Measurements from ENCODE around the gene GTF3A. TPM values are rescaled to one million over a fixed set of nuclear protein-coding genes. Genes with fewer than 3 reads are reported as not detected.

Gene GTF3A
- total RNA-seq, 2 experiments from 2014 or later = 129 to 132 TPM

DNA sequence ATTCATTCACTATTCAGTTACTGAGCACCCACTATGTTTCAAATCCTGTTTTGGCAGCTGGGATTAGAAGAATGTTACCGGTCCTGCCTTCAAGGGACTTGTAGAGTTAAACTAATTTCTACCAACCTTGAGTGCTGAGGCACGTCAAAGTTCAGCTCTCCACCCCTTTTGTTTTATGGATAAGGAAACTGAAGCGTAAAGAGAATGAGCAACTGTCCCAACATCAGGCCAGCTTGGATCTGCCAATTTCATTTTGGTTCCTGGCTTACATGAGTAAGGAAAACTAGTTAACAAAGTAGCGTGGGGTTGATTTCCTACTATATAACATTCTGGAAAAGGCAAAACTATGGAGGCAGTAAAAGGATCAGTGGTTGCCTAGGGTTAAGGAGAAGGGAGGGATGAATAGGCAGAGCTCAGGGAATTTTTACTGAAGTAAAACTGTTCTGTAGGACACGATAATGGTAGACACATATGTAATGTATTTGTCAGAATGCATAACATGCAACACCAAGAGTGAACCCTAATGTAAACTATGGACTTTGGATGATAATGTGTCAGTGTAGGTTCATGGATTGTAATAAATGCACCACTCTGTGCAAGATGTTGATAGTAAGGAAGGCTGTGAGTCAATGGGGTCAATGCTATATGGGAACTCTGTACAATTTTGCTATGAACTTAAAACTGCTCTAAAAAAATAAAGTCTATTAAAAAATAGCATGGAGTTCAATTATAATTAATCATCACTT is 45.8 kb downstream of the GTF3A start:
- Mint-ChIP-seq H3K36me3 (ENCODE audit: low read depth) (no peaks in the 10 kb centered on the region), H3K27me3 (no peaks in the 10 kb centered on the region), H3K9me3 (no peaks in the 10 kb centered on the region), H3K4me1 (ENCODE audit: low read depth) (peaks cover 25% of the 10 kb centered on the region), H3K4me3 (no peak overlapping the region), H3K27ac (no peak overlapping the region)
- no peak overlapping the region for H3K27ac ChIP-seq (ENCODE audit: low read depth in 1 of 2, low read length in 2 of 2)
- no peak overlapping the region for H3K4me3 ChIP-seq (ENCODE audit: low read length)
- H3K36me3 ChIP-seq (ENCODE audit: insufficient read depth, low read length) = no peaks in the 10 kb centered on the region
- H3K9me3 ChIP-seq (ENCODE audit: control insufficient read depth in 1 of 2, insufficient read depth in 1 of 2, low read length in 2 of 2) = no peaks in the 10 kb centered on the region
- POLR2A ChIA-PET = no interaction called here
- intact Hi-C loops (cut with DNase I, micrococcal nuclease) = no loop called here
- H3K27me3 ChIP-seq (ENCODE audit: control insufficient read depth in 1 of 2, insufficient read depth in 2 of 2, low read length in 2 of 2) = no peaks in the 10 kb centered on the region
- peaks cover 7% of the 10 kb centered on the region for H3K4me1 ChIP-seq (ENCODE audit: insufficient read depth, low read length)
- CTCF ChIA-PET = no interaction called here
- DNase-seq (no peak), ATAC-seq (ENCODE audit: poor library complexity) (no peak)
- TF ChIP-seq, protein P1, sequence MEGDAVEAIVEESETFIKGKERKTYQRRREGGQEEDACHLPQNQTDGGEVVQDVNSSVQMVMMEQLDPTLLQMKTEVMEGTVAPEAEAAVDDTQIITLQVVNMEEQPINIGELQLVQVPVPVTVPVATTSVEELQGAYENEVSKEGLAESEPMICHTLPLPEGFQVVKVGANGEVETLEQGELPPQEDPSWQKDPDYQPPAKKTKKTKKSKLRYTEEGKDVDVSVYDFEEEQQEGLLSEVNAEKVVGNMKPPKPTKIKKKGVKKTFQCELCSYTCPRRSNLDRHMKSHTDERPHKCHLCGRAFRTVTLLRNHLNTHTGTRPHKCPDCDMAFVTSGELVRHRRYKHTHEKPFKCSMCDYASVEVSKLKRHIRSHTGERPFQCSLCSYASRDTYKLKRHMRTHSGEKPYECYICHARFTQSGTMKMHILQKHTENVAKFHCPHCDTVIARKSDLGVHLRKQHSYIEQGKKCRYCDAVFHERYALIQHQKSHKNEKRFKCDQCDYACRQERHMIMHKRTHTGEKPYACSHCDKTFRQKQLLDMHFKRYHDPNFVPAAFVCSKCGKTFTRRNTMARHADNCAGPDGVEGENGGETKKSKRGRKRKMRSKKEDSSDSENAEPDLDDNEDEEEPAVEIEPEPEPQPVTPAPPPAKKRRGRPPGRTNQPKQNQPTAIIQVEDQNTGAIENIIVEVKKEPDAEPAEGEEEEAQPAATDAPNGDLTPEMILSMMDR (IDR thresholded peaks at IDR 0.05) = no peak

DNA sequence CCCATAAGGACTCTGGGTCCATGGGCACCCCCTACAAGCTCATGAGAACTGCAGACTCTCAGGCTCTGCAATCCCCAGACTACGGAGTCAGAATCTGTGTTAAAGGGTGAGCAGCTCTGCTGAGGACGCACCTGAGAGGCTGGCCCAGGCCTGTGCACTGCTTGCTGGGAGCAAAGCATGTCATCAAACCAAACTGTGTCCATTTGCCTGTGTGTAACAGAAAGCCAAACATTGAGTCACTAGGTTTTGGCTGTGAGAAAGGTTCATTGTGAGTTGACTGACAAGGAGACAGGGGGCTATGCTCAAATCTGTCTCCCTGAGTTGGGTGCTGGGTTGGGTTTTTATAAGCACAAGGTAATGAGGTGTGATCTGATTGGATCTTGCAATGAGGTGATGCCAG is 48.0 kb downstream of the GTF3A start:
- peaks cover 7% of the 10 kb centered on the region for H3K4me1 ChIP-seq (ENCODE audit: insufficient read depth, low read length)
- H3K27me3 Mint-ChIP-seq = no peaks in the 10 kb centered on the region
- H3K9me3 ChIP-seq (ENCODE audit: control insufficient read depth in 1 of 2, insufficient read depth in 1 of 2, low read length in 2 of 2) = no peaks in the 10 kb centered on the region
- no peak for DNase-seq
- no peak overlapping the region for H3K27ac Mint-ChIP-seq
- H3K36me3 Mint-ChIP-seq (ENCODE audit: low read depth) = no peaks in the 10 kb centered on the region
- H3K36me3 ChIP-seq (ENCODE audit: insufficient read depth, low read length) = no peaks in the 10 kb centered on the region
- ChIA-PET POLR2A (interaction anchor here (1.6 kb wide), 1 partner anchor 22 kb away, joined by 4 read pairs; the partner anchor contains the start of gene MTIF3), CTCF (no interaction called here)
- intact Hi-C loops (cut with DNase I, micrococcal nuclease) = no loop called here
- H3K4me1 Mint-ChIP-seq (ENCODE audit: low read depth) = peaks cover 32% of the 10 kb centered on the region
- no peak overlapping the region for H3K27ac ChIP-seq (ENCODE audit: low read depth in 1 of 2, low read length in 2 of 2)
- ATAC-seq (ENCODE audit: poor library complexity) = no peak
- H3K4me3 ChIP-seq (ENCODE audit: low read length) = no peak overlapping the region
- H3K4me3 Mint-ChIP-seq = no peak overlapping the region
- H3K27me3 ChIP-seq (ENCODE audit: control insufficient read depth in 1 of 2, insufficient read depth in 2 of 2, low read length in 2 of 2) = no peaks in the 10 kb centered on the region
- TF ChIP-seq, protein P1 (IDR thresholded peaks at IDR 0.05) = no peak
- no peaks in the 10 kb centered on the region for H3K9me3 Mint-ChIP-seq

DNA sequence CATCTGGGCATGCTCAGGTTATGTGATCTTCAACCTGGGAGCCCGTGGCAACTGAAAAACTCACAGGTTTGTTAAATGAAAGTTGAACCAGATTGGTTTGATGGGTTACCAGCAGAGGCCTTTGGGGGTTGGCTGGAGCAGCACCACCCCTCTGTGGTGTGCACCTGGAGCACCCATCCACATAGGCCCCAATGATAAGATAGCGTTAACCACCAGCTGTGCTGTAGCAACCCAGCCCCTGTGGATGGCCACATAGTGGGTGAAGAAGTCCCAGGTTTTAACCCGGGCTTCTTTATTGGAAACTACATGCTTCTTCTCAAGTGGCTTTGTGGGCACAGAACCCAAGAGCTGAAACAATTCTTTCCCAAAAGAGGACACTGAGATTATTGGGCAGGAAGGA is 48.5 kb downstream of the GTF3A start:
- ATAC-seq (ENCODE audit: poor library complexity) (no peak), DNase-seq (peak in 2 of 14 experiments; percentile 16 to 17)
- ChIA-PET POLR2A (interaction anchor here (1.6 kb wide), 1 partner anchor 23 kb away, joined by 4 read pairs; the partner anchor contains the start of gene MTIF3), CTCF (no interaction called here)
- H3K9me3 Mint-ChIP-seq = no peaks in the 10 kb centered on the region
- peaks cover 7% of the 10 kb centered on the region for H3K4me1 ChIP-seq (ENCODE audit: insufficient read depth, low read length)
- H3K4me3 ChIP-seq (ENCODE audit: low read length) = no peak overlapping the region
- intact Hi-C loops (cut with DNase I, micrococcal nuclease) = no loop called here
- no peak overlapping the region for H3K4me3 Mint-ChIP-seq
- no peak overlapping the region for H3K27ac Mint-ChIP-seq
- no peak overlapping the region for H3K27ac ChIP-seq (ENCODE audit: low read depth in 1 of 2, low read length in 2 of 2)
- H3K4me1 Mint-ChIP-seq (ENCODE audit: low read depth) = peaks cover 37% of the 10 kb centered on the region
- H3K27me3 Mint-ChIP-seq = no peaks in the 10 kb centered on the region
- H3K27me3 ChIP-seq (ENCODE audit: control insufficient read depth in 1 of 2, insufficient read depth in 2 of 2, low read length in 2 of 2) = no peaks in the 10 kb centered on the region
- TF ChIP-seq, protein P1 (IDR thresholded peaks at IDR 0.05) = no peak
- no peaks in the 10 kb centered on the region for H3K9me3 ChIP-seq (ENCODE audit: control insufficient read depth in 1 of 2, insufficient read depth in 1 of 2, low read length in 2 of 2)
- no peaks in the 10 kb centered on the region for H3K36me3 Mint-ChIP-seq (ENCODE audit: low read depth)
- no peaks in the 10 kb centered on the region for H3K36me3 ChIP-seq (ENCODE audit: insufficient read depth, low read length)
